HuH-7.5 (cell line): ENCODE measurements around the gene HOXB7.

ENCODE experiments used
- DNase-seq: peaks from one replicate; pipeline ENCODE4 v3.0.0; 2011; ENCODE audit warnings: low spot score

The HOXB7 gene

DNA sequence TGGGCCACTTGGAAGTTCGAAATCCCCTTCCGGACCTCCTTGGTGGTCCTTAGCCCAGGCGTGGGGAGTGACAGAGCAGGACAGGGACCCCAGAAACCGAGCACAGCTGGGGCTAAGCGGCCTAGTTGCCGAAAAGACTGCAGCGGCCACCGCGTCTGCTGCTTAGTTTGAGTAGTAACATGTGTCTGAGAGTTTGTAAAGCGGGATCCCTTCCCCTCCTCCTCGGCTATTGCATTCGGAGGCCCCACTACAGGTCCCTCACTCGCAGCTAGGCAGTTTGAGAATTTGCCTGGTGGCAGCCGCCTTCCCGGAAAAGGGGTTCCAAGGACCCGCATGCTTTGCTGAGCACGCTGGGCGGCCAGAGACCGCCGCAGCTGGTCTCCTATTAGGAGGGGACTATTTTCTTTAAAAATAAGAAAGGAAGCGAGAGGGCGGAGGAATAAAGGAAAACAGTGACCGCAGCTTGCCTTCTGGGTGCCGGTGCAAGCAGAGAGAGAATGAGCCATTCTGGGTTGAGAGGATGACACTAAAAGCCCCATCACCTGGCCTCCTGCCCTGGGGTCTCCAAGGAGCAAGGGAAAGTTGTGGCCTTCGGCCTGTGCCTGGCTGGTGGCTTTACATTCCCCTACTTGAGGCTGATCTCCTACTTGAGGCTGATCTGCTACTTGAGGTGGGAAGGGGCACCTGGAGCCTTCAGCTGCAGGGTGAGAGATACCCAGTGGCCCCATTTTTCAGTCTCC lies 16.1 kb downstream of the HOXB7 start:
- DNase-seq = no peak

DNA sequence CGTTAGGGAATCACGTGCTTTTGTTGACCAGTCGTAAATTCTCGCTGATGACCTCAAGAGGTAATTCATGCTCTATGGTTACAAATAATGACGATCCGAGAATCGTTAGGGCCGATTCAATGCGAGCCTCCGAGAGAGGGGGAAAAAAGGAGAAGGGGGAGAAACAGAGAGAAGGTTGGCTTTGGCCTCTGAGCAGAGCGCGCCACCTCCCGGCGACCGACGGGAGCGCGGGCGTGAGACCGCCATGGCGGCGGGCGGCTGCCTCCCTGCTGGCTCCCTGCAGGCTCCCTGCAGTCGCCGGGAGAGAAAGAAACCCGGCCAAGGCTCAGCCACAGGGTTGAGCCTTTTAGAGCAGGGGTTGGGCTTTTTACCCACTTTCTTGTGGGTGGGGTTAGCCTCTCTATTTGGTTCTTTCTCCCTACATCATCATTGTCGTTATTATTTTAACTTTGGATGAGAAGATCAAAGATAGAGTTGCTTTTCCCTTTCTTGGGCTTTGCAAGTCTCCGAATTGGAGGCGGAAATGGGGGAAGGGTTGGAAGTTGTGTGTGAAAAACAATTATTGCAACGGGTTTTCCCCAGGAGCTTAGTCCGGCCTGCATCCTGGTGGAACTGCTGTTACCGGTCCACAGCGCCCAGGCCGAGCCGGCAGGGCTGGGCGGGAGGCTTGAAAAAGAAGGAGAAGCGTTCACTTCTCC lies 16.8 kb downstream of the HOXB7 start:
- peak; percentile 96 for DNase-seq

DNA sequence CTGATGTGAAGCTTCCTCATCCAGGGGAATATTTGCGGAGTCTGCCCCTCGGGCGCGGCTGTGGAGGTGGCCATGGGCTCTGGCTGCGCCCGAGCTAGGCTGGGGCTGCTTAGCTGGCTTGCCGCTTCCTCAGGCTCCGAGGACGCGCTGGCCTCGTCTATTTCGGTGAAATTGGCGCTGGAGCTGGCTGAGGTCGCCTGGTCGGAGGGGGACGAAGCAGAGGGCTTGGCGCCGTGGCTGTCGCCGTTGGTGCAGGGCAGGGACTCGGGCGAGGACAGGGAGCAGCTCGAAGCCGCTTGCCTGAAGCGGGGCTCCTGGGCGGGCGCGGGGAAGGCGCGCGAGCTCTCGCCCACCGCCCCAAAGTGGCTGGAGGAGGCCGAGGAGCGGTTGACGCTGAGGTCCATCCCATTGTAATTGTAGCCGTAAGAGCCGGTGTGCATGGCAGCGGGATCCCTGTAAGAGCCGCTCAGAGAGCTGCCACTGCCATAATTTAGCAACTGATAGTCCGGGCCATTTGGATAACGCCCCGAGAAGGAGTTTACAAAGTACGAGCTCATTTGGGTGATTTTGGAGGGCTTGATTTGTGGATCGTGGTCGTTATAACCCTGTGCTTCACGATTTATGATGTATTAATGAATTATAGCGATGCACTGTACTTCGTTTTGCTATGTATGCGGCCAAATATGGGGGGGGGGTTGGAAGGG lies 17.5 kb downstream of the HOXB7 start, which contains the start of gene HOXB5:
TSS of gene HOXB5 (minus strand) at position 654 of the 704 bp plus-strand sequence. CDS start at position 557, 97 bp downstream.
- no peak for DNase-seq

DNA sequence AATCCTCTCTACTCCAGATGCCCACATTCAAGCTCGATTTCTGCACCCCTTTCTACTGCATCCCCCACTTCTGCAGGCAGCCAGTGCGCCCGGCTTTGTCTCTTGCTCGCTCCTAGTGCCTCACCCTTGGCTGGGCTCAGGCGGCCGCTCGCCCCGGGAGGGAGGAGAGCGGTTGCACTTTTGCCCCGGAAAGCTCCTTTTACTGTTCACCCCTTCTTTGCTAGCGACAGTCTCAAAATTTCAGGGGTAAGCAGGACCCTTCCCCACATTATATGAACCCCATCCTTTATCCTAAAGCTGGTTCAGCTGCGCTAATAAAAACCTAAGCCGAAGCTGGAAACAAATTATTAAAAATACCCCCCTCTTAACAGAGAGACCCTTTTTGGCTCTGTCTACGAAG lies 18.2 kb downstream of the HOXB7 start:
- DNase-seq = no peak

DNA sequence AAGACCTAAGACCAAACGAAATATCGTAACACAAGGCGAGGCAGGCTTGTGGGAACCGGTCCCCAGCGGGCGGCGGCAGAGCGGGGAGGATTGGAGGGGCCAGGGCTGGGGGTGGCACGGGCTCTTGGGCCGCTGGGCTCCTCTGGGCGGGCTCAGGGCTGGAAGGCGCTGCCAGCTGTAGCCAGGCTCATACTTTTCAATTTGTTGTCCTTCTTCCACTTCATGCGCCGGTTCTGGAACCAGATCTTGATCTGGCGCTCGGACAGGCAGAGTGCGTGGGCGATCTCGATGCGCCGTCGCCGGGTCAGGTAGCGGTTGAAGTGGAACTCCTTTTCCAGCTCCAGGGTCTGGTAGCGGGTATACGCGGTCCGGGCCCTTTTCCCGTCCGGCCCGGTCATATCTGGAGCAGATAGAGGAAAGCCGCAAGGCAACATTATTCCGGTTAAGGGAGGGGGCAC lies 18.7 kb downstream of the HOXB7 start:
- no peak for DNase-seq

DNA sequence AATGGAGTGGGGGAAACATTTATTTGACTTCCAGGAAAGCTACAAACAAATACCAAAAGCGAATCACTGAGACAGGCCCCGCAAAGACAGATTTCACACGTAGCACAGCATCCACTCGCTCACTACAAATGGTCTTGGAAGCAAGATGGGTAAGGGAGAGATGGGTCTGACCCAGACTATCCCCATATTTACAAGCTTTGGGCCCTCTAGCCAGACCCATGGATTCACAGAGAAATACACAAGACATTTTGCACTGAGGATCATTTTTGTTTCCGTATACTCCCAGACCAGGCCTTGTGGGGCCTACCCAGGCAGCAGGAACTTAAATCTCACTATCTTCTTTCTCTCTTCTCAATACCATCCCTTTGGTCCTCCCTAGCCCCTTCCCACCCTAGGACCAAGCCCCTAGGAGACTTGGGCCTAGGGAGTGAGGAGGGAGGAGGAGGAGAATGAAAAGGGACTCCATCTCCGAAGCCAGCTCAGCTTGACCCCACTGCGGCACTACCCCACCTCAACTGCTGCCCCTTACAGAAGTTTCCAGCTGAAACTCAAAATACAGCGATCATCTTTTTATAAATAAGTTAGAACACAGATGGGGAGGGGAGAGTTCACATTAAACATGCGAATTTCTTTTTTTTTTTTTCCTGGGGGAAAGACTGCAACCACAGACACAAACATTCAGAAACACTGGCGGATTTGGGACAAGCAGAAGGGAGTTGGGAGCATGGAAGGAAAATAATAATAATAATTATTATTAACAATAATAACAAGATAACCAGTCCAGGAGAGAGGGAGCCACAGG lies 19.4 kb downstream of the HOXB7 start:
- no peak for DNase-seq

DNA sequence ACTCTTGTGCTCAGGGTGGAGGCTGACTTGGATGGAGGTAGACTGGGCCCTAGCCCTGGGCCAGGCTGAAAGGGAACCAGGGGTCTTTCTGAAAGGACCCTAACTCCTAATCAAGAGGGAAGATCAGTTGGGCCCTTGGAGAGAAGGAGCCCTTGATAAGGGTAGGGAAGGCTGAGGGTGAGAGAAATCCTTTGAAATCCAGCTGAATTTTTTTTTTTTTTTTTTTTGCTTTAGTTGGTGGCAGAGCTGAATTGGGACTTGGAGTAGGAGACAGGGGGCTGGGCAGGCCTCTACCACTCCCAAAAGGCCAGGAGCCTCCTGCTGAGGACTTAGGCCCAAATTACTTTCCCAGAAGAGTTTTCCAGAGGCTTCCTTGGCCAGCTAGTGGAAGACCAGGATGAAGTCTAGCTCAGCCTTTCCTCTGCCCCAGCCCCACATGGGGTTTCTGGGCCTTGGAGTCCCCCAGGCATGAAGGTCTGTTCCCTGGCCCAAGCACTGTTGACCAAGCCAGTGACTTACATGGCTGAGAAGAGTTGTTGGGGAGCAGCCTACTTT lies 20.1 kb downstream of the HOXB7 start:
- no peak for DNase-seq

DNA sequence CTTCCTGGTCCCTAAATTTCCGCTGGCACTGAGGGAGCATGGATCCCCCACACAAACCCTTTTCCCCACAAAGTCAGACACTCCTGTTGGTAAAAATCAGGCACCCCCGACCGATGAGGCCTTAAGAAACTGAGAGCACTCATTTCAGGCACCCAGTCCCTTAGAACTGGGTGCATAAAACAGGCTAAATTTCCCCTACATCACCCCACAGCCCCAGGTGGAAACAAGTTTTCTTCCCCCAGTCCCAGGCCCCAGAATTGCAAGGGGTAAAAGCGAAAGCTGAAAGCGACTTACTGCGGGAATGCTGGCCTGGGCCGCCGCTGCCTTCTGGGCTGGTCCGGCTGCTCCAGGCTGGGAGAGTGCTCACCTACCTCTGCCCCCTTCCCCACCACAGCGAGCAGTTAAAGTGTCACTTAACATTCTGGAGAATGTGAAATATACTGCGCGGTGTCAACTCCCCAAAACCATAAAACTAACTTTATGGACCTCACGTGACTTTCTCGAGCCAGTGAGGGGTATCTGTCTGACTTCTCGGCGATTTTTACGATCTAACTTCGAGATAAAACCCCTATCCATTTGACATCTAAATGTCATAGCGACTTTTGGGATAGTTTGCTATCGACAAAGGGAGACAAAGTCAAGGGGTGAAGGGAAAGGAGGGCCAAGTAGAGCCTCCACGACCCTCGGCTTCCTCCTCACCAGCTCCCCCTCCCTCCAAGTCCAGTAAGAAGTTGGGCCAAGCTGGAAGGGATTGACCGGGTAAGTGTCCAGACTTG lies 20.8 kb downstream of the HOXB7 start, which contains the start of gene HOXB3:
TSS of gene HOXB3 (minus strand) at position 411 of the 776 bp plus-strand sequence. CDS start 37,767 bp downstream, outside the sequence.
- no peak for DNase-seq

DNA sequence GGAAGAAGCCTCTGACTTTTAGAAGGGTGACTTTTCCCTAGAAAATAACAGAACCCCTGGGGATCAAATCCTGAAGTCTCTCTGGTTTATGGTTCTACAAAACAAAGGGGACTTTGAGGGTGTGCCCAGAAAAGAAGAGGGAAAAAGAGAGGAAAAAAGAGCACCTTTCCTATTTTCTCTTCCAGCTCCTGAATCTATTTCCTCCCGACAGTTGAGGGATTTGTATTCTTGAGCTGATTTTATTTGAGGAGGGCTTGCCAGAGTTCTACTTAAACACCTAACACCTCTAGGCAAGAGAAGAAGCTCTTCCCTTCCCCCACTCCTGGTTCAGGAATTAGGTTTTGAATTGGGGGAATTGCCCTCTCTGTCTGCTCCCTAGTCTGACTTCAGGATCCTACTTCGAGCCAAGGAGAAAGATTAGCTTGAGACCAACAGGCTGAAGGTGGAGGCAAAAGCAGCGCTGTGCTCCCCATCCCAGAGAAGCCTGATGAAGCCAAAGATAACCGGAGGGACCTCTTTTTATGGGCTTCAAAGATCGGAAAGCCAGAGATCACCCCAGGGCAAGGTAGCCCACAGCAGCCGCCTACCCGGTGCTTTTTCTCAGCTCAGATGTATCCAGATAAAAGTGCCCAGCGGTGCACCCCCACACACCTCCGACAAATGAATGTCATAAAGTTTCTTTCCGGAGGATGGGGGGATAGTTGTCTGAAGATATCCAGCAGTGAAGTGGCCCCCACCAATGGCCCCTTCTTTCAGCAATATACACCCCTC lies 21.6 kb downstream of the HOXB7 start:
- DNase-seq = no peak

DNA sequence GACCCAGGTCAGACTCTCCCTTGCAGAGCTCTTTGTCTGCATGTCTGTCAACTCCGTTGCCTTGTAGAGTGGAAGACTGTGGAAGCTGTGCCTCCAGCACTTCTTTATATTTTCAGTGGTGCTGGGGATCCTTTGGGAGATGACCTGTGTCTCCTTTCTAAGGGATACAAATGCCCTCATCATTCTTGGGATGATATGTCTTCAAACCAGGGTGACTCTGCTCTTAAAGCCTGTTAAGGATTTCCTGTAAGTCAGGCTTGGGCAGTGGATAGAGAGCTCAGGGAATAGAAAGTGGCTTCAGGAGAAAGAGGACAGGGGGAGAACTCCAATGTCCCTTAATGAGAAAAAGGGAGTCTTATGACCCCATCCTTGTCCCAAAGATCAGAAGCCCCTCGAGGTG lies 22.3 kb downstream of the HOXB7 start:
- no peak for DNase-seq

DNA sequence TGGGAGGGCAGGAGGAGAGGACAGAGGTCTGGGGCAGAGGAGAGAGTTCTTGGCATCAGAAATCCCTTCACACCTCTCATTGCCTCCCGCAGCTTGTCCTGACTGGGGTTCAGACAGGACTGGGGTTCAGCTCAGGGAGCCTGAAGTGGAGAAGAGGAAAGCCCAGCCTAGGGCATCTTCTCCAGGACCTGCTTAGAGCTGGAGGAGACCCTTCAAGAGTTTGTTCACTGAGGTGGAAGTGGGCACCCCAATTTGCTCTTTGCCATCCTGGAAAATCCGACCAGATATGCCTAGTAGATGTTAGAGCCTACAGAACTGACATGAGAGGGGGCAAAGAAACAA lies 22.8 kb downstream of the HOXB7 start:
- no peak for DNase-seq

DNA sequence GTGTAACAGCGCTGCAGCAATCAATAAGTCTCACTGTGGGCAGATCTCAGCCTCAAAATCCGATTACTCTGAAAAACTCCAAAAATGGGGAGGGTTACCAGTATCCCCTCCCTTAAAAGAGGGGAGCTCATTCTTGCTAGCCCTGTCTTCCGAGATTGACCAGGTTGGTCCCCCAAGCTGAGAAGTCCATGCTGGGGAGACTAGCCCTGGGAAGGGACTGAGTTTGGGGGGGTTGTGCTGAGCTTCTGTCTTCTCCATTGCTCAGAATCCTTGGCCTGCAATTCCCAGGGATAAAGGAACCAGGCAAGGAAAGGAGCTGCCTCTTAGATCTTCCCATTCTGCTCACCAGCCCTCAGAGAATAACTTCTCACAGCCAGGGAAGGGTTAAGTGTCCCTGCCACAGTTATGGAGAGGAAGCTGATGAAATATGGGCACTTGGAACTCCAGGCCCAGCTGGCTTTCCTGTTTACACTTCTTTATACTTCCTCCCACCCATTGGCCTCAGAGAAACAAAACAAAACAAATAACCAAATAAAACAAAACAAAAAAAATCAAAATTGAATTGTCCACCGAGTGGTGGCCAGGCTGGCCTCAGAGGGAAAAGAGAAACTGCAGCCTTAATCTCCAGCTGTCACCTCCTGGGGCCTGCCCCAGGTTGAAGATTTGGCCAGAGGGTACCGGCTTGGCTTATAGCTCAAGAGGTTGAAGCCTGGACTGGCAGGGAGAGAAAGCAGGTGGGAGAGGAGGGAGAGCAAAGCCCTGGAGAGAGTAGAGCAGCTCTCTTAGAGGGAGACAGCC lies 23.3 kb downstream of the HOXB7 start:
- DNase-seq = no peak

DNA sequence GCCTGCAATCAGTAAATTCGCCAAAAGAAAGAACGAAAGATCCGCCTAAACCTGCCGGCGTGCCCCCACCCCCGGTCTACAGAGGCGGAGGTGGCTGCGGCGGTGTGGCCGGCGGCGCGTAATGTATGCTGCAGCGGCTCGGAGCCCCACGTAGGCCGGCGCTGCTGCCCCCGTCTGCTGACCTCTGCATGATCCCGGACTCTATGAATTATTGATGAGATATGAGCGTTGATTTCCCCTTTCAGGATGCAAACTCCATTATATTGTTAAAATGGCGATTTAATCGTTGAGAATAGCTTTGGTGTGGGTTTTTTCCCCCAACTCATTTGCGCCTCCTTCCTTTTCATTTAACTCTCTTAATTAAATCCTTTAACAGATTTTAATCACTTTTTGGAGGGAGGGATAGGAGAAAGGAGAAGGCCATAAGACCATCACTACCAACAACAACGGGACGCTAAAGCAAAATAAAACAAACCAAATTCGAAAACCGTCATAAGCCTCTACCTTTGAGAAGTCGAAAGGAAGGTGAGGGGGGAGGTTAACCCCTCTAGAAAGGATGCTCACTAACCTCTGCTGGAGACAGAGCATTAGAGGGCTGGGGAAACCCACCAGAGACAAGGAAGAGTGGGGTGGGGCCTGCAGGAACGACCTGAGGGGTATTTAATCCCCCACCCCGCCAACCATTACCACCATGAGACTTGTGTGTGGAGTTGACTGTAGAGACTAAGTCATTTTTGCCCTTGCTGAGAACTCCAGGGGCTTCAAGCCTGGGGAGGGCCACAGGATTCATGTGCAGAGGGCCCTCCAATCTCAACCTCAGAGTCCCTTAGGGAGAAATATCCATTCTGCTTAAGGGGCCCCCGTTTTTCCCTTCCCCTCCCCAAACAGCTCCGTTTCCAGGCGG lies 24.2 kb downstream of the HOXB7 start:
- DNase-seq = no peak

DNA sequence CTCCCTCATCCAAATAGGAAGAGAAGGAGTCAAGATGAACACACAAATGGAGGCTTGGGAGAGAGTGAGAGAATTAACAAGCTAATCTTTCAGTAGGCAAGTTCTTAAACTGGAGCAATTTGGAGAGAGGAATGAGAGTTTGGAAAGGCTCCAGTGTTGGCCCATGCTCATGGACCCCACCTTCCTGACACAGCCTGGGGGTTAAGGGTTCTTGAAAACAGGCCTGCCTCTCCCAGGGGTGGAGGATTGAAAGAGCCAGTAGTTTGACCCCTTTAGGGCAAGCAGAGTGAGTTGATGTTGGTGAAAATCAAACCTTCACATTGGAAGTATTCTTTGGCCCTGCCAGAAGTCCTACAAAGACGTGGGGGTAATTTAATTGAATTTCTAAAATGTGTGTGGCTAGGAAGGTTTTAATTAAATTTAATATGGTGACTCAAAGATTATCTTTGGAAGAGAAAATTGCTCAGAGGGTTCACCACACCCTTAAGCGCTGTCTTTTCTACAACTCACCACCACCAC lies 26.5 kb downstream of the HOXB7 start:
- no peak for DNase-seq

DNA sequence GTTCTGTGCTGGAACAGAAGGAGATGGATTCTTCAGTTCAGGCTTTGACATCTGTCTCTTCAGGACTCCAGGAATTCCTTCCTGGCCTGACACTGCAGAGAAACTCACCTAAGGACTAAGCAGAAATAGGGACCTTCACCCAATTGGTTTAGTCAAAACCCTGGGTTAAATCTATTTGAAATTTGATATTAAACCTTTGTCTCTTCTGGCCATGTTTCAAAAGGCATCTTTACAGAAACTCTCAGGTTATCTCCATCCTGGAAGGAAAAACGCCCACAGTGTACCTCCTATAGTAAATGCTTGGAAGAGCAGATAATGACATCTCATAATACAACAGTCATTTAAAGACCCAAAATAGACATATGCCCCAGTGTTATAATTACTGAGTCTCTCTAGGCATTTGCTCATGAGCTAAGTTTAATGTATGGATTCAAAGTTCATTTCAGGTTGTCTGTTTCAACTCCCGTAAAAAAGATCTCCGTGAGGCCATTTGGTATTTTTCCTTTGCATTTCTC lies 27.1 kb downstream of the HOXB7 start:
- DNase-seq = no peak

DNA sequence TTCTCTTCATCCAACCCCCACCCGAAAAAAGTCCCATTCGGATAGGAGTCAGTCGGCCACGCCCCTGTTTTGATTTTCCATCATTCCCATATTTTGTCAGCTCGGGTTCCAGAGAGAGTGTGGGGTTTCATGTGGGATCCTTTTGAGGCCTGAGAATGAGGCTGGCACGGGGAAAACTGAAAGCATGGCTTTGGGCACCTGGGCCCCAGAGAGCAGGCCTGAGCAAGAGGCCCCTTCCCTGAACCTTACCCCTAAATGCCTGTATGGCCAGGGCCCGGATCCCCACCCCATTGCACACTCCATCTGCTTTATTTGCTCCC lies 28.1 kb downstream of the HOXB7 start:
- DNase-seq = no peak

DNA sequence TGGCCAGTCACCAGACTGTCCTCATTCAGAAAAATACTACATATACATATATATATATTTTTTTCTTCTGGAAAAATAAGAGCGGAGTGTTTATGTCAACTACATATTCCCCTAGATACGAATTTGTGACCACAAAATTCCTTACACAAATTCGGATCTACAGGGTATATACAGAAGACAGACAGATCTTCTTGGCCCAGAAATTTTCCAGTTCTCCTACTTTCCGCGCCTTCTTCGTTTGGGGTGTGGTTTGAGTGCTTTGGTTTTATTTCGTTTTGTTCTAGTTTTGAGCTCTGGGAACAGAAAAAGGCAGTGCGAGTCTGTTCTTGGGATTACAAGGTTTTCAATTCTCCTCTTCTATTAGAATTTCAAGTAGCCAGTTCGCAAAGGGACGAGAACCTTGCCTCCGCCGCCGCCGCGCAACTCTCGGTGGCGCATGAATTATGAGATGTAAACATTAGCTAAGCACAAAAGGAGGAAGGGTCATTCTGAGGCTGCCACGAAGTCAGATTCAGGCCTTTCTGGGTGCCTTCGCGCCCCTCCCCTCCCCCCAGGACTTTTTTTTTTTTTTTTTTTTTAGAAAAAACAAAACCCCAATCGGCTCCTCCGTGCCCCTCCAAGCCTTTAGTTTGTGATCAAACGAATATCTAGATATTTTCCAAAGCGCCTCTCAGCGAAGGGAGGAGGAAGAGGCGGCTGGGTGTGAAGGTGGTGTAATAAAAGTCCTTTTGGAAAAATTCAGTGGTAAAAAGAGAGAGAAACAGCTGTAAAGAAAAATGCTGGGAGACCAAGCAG lies 30.9 kb downstream of the HOXB7 start:
- DNase-seq = no peak
